ENCODE results near the gene TALDO1. TPM values are rescaled to one million over a fixed set of nuclear protein-coding genes. Genes with fewer than 3 reads are reported as not detected.

Gene TALDO1
- total RNA-seq, 1 experiment from 2014 or later: 379 TPM

DNA sequence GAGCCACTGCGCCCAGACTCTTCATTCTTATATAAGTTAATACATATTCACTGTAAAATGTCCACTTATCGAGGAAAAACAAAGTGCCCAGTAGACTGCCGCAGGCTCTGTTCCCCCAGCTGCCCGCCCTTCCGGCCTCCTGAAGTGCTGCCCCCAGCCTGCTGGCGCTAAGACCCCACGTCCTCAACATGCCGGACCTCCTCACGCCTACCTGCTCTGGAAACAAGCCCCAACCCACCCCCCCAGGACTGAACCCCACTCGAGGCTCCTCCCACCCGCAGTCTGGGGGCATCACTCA, 28.9 kb downstream of the TALDO1 start:
- peaks cover 13% of the 10 kb centered on the region for H3K4me1 Mint-ChIP-seq (ENCODE audit: low read depth, unreplicated experiment)
- H3K36me3 Mint-ChIP-seq (ENCODE audit: insufficient read depth, unreplicated experiment): peaks cover 61% of the 10 kb centered on the region
- no peaks in the 10 kb centered on the region for H3K27me3 Mint-ChIP-seq (ENCODE audit: unreplicated experiment)
- CTCF ChIA-PET: interaction anchor here (1.0 kb wide), 1 partner anchor 19 kb away, joined by 4 read pairs; no protein-coding TSS in a partner anchor
- no peaks in the 10 kb centered on the region for H3K9me3 Mint-ChIP-seq (ENCODE audit: low read depth, unreplicated experiment)
- no TSS peak for BruUV-seq (replicated peaks)
- intact Hi-C loops (cut with micrococcal nuclease; ENCODE audit: unreplicated experiment): no loop called here
- H3K27ac Mint-ChIP-seq (ENCODE audit: unreplicated experiment): peak overlapping the region; percentile 75
- TF ChIP-seq CTCF (IDR thresholded peaks at IDR 0.05; ENCODE audit: unreplicated experiment): no peak
- H3K4me3 Mint-ChIP-seq (ENCODE audit: low read depth, unreplicated experiment): peak overlapping the region; percentile 96
- no peak for DNase-seq

DNA sequence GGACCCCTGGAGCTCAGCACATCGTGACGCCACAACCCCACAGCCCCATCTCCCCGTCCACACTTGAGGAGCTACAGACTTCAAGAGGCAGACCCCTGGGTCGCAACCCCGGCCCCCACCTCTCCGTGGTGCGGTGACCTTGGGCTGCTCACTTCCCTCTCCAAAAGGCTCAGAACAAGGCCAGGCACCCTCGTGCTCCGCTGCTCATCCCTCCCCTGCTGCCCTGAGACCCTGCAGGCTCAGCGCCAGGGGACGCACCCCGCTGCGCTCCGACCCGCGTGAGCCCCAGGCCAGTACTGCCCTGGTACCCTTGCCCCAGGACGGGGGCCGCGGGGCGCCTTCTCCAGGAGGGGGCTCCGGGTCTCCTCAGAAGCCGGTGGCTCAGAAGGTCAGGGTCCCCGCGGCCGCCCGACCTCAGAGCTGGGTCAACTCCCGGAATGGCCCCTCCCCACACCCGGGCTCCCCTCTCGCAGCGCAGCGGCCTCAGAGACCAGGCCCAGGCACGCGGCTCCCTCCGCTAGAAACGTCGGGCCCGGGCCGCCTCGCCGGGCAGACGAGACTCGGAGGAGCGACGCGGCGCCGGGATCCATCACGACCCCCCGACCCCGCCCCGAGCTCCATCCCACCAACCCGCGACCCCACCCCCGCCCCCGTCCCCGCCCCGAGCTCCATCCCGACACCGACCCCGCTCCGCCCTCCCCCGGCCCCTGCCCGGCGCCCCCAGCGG, 29.5 kb downstream of the TALDO1 start:
- no peaks in the 10 kb centered on the region for H3K27me3 Mint-ChIP-seq (ENCODE audit: unreplicated experiment)
- peak overlapping the region; percentile 96 for H3K4me3 Mint-ChIP-seq (ENCODE audit: low read depth, unreplicated experiment)
- no TSS peak for BruUV-seq (replicated peaks)
- peak overlapping the region; percentile 75 for H3K27ac Mint-ChIP-seq (ENCODE audit: unreplicated experiment)
- H3K9me3 Mint-ChIP-seq (ENCODE audit: low read depth, unreplicated experiment): no peaks in the 10 kb centered on the region
- CTCF ChIA-PET: interaction anchor here (0.7 to 1.0 kb wide), 2 partner anchors 13 to 19 kb away, joined by 3 to 4 read pairs; partner anchors contain the start of gene CEND1
- peak; percentile 50 for DNase-seq
- peaks cover 13% of the 10 kb centered on the region for H3K4me1 Mint-ChIP-seq (ENCODE audit: low read depth, unreplicated experiment)
- intact Hi-C loops (cut with micrococcal nuclease; ENCODE audit: unreplicated experiment): no loop called here
- H3K36me3 Mint-ChIP-seq (ENCODE audit: insufficient read depth, unreplicated experiment): peaks cover 58% of the 10 kb centered on the region
- TF ChIP-seq CTCF (IDR thresholded peaks at IDR 0.05; ENCODE audit: unreplicated experiment): no peak

- no TSS peak for BruUV-seq (replicated peaks)
- H3K27ac Mint-ChIP-seq (ENCODE audit: unreplicated experiment): peak within 1 kb of the TSS; percentile 75
Observed at GRCh38 chr11:777288-778255, 30.3 kb downstream of the TALDO1 start, which contains the start of gene GATD1. GATD1 (minus strand) TSS chr11:777487; CDS start chr11:777462, 25 bp downstream.

More at GRCh38 chr11:777288-778255, 30.3 kb downstream of the TALDO1 start, which contains the start of gene GATD1:
- Mint-ChIP-seq H3K4me1 (ENCODE audit: low read depth, unreplicated experiment) (peaks cover 13% of the 10 kb centered on the region), H3K9me3 (ENCODE audit: low read depth, unreplicated experiment) (no peaks in the 10 kb centered on the region), H3K27me3 (ENCODE audit: unreplicated experiment) (no peaks in the 10 kb centered on the region), H3K4me3 (ENCODE audit: low read depth, unreplicated experiment) (peak within 1 kb of the TSS; percentile 96), H3K36me3 (ENCODE audit: insufficient read depth, unreplicated experiment) (peaks cover 58% of the 10 kb centered on the region)
- TF ChIP-seq CTCF (IDR thresholded peaks at IDR 0.05; ENCODE audit: unreplicated experiment): no peak
- intact Hi-C loops (cut with micrococcal nuclease; ENCODE audit: unreplicated experiment): no loop called here
- DNase-seq: peak; percentile 97
- CTCF ChIA-PET: interaction anchor here (0.6 to 1.0 kb wide), 3 partner anchors 13 to 571 kb away, joined by 3 to 4 read pairs (median 4); partner anchors contain the start of genes BET1L and CEND1
